IMR-90 (cell line): ENCODE data around the gene GSTM3. TPM values are rescaled to one million over a fixed set of nuclear protein-coding genes. Genes with fewer than 3 reads are reported as not detected.
"Not testable (repeated sequence)": the region's sequence is repeated elsewhere in the genome, so short reads cannot be mapped to it uniquely, and the experiment has no call there.

Experiments used
- ATAC-seq: fragments of 200-7000 bp; cut with Tn5 transposase; 2 replicates; pipeline ENCODE4 v1.9.1; 2020; ENCODE audit warnings: low read depth, mild to moderate bottlenecking, moderate library complexity
- BruUV-seq: library from RNA; stranded (reverse); fragments of 400-500 nt; replicated peaks from 2 replicates; lab custom pipeline; 2021; lab: Mats Ljungman, UMichigan
- CTCF ChIA-PET: fragments of 300-600 bp; formaldehyde crosslinking; extraction: SDS; loops from one replicate; lab custom pipeline; 2021; ENCODE audit warnings: antibody characterized with exemption; lab: Yijun Ruan, JAX
- POLR2A ChIA-PET: fragments of 300-600 bp; sonication (Branson Sonifier 250); formaldehyde crosslinking; loops from one replicate; lab custom pipeline; 2022; ENCODE audit warnings: antibody characterized with exemption; ENCODE audit not compliant: unreplicated experiment; lab: Charles Lee
- DNase-seq: peaks from one replicate; pipeline ENCODE4 v3.0.0; 2013
- H2AFZ ChIP-seq: replicated peaks from 2 replicates; pipeline ENCODE3; 2013; ENCODE audit warnings: low read length, mild to moderate bottlenecking; ENCODE audit not compliant: poor library complexity
- H2AK5ac ChIP-seq: 2 replicates; pipeline ENCODE4 v1.6.1; 2013; ENCODE audit warnings: low read depth, low read length, inconsistent platforms
- H2AK9ac ChIP-seq: replicated peaks from 2 replicates; pipeline ENCODE3; 2013; ENCODE audit warnings: mild to moderate bottlenecking, low read depth, low read length, moderate library complexity; ENCODE audit not compliant: poor library complexity
- H2BK120ac ChIP-seq: 2 replicates; pipeline ENCODE4 v1.6.1; 2013; ENCODE audit warnings: low read depth, low read length, inconsistent platforms
- H2BK15ac ChIP-seq: 3 replicates; pipeline ENCODE4 v1.6.1; 2013; ENCODE audit warnings: low read depth, low read length, inconsistent platforms
- H2BK20ac ChIP-seq: 2 replicates; pipeline ENCODE4 v1.6.1; 2013; ENCODE audit warnings: low read depth, mild to moderate bottlenecking, inconsistent platforms, low read length, moderate library complexity
- H2BK5ac ChIP-seq: 2 replicates; pipeline ENCODE4 v1.6.1; 2013; ENCODE audit warnings: mild to moderate bottlenecking, low read depth, low read length, inconsistent platforms; ENCODE audit not compliant: poor library complexity, severe bottlenecking
- H3K14ac ChIP-seq: replicated peaks from 2 replicates; pipeline ENCODE4 v1.6.1; 2013; ENCODE audit warnings: low read depth, low read length, inconsistent platforms
- H3K18ac ChIP-seq: 2 replicates; pipeline ENCODE4 v1.6.1; 2013; ENCODE audit warnings: low read depth, low read length, control low read depth
- H3K23ac ChIP-seq: 2 replicates; pipeline ENCODE4 v1.6.1; 2013; ENCODE audit warnings: low read depth, low read length, inconsistent platforms
- H3K27ac ChIP-seq: 2 replicates; pipeline ENCODE4 v1.5.1; 2013; ENCODE audit warnings: mild to moderate bottlenecking, control low read depth, low read length; ENCODE audit not compliant: insufficient read depth
- H3K27me3 ChIP-seq: 2 replicates; pipeline ENCODE4 v1.6.1; 2013; ENCODE audit warnings: low read length; ENCODE audit not compliant: control insufficient read depth, insufficient read depth
- H3K36me3 ChIP-seq: 2 replicates; pipeline ENCODE4 v1.6.1; 2013; ENCODE audit warnings: low read length, mixed read lengths; ENCODE audit not compliant: control insufficient read depth, insufficient read depth
- H3K4ac ChIP-seq: 2 replicates; pipeline ENCODE4 v1.6.1; 2013; ENCODE audit warnings: low read depth, low read length, inconsistent platforms
- H3K4me1 ChIP-seq: 2 replicates; pipeline ENCODE4 v1.6.1; 2013; ENCODE audit warnings: low read length, mixed read lengths; ENCODE audit not compliant: control insufficient read depth, insufficient read depth
- H3K4me2 ChIP-seq: 2 replicates; pipeline ENCODE4 v1.6.1; 2013; ENCODE audit warnings: low read depth, mild to moderate bottlenecking, control low read depth, low read length, moderate library complexity
- H3K4me3 ChIP-seq: 2 replicates; pipeline ENCODE4 v1.5.1; 2013; ENCODE audit warnings: low read depth, mild to moderate bottlenecking, control low read depth, low read length, moderate library complexity; ENCODE audit not compliant: insufficient read depth
- H3K56ac ChIP-seq: 2 replicates; pipeline ENCODE4 v1.6.1; 2013; ENCODE audit warnings: low read length, inconsistent platforms; ENCODE audit not compliant: insufficient read depth; ENCODE audit errors: extremely low read depth
- H3K79me1 ChIP-seq, 2 experiments: 2 replicates each; pipeline ENCODE4 v1.6.1; 2013; ENCODE audit warnings: low read length in 2 of 2, inconsistent platforms in 1 of 2, low read depth in 1 of 2
- H3K9ac ChIP-seq: 2 replicates; pipeline ENCODE4 v1.6.1; 2013; ENCODE audit warnings: low read depth, low read length, control low read depth
- H3K9me1 ChIP-seq: 2 replicates; pipeline ENCODE4 v1.6.1; 2013; ENCODE audit warnings: low read length, inconsistent platforms; ENCODE audit not compliant: insufficient read depth
- H3K9me3 ChIP-seq: 2 replicates; pipeline ENCODE4 v1.6.1; 2013; ENCODE audit warnings: low read length; ENCODE audit not compliant: control insufficient read depth, insufficient read depth
- H4K20me1 ChIP-seq: 2 replicates; pipeline ENCODE4 v1.6.1; 2013; ENCODE audit warnings: low read length, inconsistent platforms; ENCODE audit not compliant: insufficient read depth
- H4K5ac ChIP-seq: 2 replicates; pipeline ENCODE4 v1.6.1; 2013; ENCODE audit warnings: mild to moderate bottlenecking, low read depth, low read length, control low read depth
- H4K8ac ChIP-seq, 2 experiments: 2 replicates each; pipeline ENCODE4 v1.6.1; 2013; ENCODE audit warnings: low read depth in 2 of 2, low read length in 2 of 2, control low read depth in 1 of 2, inconsistent platforms in 1 of 2
- H4K91ac ChIP-seq: 2 replicates; pipeline ENCODE4 v1.6.1; 2013; ENCODE audit warnings: low read depth, low read length, inconsistent platforms; ENCODE audit not compliant: insufficient read depth
- WGBS, 2 experiments: methylation state at CpG; one replicate each; pipeline versions ENCODE4 v1.1.5 to v1.1.7; 2013; ENCODE audit warnings: missing lambda C conversion rate in 2 of 2; ENCODE audit not compliant: insufficient read length in 1 of 2; ENCODE audit errors: extremely low coverage in 2 of 2; 5-methylcytosine and 5-hydroxymethylcytosine counted together
- dilution Hi-C: fragments of 300-500 bp; cut with HindIII; formaldehyde crosslinking; loops from one replicate; pipeline ENCODE4 v1.14.3; 2018; ENCODE audit warnings: low sequenced_read_pairs; ENCODE audit not compliant: unreplicated experiment
- in situ Hi-C: fragments of 300-500 bp; cut with MboI; formaldehyde crosslinking; loops from 3 replicates; pipeline ENCODE4 v1.14.3; 2019; ENCODE audit warnings: low sequenced_read_pairs, inconsistent platforms, mixed read lengths
- intact Hi-C: fragments of 100-400 bp; cut with micrococcal nuclease; formaldehyde crosslinking; loops from 2 replicates; pipeline ENCODE4 v1.10.0; 2022
- polyA plus RNA-seq, 3 experiments: library from polyadenylated mRNA; depleted of rRNA; stranded (reverse); fragments of >200 nt; gene quantifications; 2 replicates each; pipeline ENCODE4 v1.2.3, GENCODE V29; 2012; ENCODE audit warnings: low replicate concordance in 1 of 3
- total RNA-seq: library from RNA; depleted of rRNA; stranded (reverse); fragments of >200 nt; gene quantifications from 2 replicates; pipeline ENCODE4 v1.2.3, GENCODE V29; 2012

The GSTM3 gene
- total and polyA plus RNA-seq, 2 of the 4 experiments (the other 2 are of a cell fraction), result 102 to 131 TPM

- H2BK20ac ChIP-seq, H4K5ac ChIP-seq, H3K4me3 ChIP-seq, in situ Hi-C loops, H3K36me3 ChIP-seq, H3K4me1 ChIP-seq, H2BK5ac ChIP-seq, H2AK5ac ChIP-seq, H2AFZ ChIP-seq, H4K91ac ChIP-seq, DNase-seq, H3K9me1 ChIP-seq, H3K27me3 ChIP-seq, H4K8ac ChIP-seq, H3K23ac ChIP-seq, intact Hi-C loops, H3K9me3 ChIP-seq, CTCF ChIA-PET, ATAC-seq, H3K14ac ChIP-seq, H3K27ac ChIP-seq, H2BK120ac ChIP-seq, H4K20me1 ChIP-seq, H3K4me2 ChIP-seq, H3K4ac ChIP-seq, H3K56ac ChIP-seq, H2AK9ac ChIP-seq, H3K9ac ChIP-seq, POLR2A ChIA-PET, H3K79me1 ChIP-seq, dilution Hi-C loops, H2BK15ac ChIP-seq, BruUV-seq, H3K18ac ChIP-seq: not testable (repeated sequence)
- no CpG with 5 or more reads among the region's 3 CpGs for WGBS, 2 experiments
These were observed 45.7 kb downstream of the GSTM3 start for GRCh38 chr1:109695138-109695537.

- H4K20me1 ChIP-seq, H2AK5ac ChIP-seq, ATAC-seq, H3K36me3 ChIP-seq, H4K91ac ChIP-seq, H3K18ac ChIP-seq, H2BK120ac ChIP-seq, H3K4me1 ChIP-seq, H3K27ac ChIP-seq, in situ Hi-C loops, H3K14ac ChIP-seq, H2BK5ac ChIP-seq, intact Hi-C loops, H3K9me1 ChIP-seq, H3K4me3 ChIP-seq, H3K4me2 ChIP-seq, H4K8ac ChIP-seq, H4K5ac ChIP-seq, BruUV-seq, H3K9ac ChIP-seq, H2AFZ ChIP-seq, H3K79me1 ChIP-seq, H2BK20ac ChIP-seq, H2AK9ac ChIP-seq, dilution Hi-C loops, H3K23ac ChIP-seq, H3K27me3 ChIP-seq, H2BK15ac ChIP-seq, POLR2A ChIA-PET, H3K4ac ChIP-seq, H3K56ac ChIP-seq, CTCF ChIA-PET, H3K9me3 ChIP-seq, DNase-seq: not testable (repeated sequence)
- WGBS, 2 experiments, result no CpG with 5 or more reads among the region's 5 CpGs
These were observed 46.4 kb downstream of the GSTM3 start for GRCh38 chr1:109694400-109694799.
